ENCODE results near the gene DNTTIP2.
"Not testable (repeated sequence)": the region's sequence is repeated elsewhere in the genome, so short reads cannot be mapped to it uniquely, and the experiment has no call there.

Gene DNTTIP2

DNA sequence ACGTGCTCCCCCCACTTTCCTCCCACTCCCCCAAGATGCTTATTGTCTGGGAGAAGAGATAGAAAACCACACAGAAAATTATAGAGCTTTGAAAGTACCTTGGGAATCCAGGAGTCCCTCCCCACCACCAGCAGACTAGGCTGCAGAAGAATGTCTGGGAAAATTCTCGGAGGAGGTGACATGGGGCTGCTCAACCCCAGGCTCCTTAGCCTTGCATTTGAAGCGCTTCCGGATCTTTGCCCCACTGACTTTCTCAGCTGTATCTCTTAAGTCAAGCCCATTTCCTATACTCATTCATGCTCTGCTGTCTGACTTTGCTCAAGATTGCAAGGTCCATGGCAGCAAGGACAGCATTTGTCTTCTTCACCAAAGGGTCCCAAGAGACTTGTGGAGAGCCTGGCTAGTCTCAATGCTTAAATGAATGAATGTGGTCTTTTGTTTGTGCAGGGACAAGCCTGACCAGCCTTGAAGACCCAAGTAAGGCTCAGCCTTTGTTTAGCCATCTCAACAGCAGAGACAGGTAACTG, 38.0 kb downstream of the DNTTIP2 start:
- no peak for DNase-seq (ENCODE audit: low read depth in 2 of 2)

DNA sequence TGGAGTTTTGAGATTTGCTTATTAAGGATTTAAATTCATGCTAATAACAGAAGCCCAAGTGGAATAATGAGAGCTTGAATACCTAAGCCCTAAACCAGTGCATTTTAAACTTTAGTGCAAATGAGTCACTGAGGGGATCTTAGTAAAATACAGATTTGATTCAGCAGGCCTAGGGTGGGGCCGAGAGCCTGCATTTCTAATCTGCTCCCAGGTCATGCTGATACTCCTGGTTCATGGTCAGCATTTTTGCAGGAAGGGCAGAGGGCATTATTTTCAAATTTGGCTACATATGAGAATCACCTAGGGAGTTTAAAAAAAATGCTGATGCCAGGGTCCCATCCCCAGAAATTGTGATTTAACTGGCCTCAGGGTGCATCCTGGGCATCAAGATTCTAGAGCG, 39.3 kb downstream of the DNTTIP2 start:
- DNase-seq (ENCODE audit: low read depth in 2 of 2) = no peak

DNA sequence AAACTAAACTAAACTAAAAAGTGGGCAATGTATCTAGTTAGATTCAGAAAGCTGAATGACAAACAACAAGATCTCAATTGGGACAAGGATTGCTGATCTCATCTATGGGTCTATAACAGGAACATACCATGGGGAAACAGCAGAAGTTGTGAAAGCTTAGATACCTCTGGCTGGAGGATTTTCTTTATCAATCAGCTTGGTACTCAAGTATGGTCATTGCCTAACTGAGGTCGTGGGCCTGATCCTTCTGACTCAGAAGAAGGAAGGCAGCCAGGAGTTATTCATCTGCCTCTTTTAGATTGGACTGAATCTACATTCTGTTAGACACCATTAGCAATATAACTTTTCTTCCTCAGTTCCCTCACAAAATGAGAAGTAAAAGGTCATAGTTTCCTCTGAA, 39.7 kb downstream of the DNTTIP2 start:
- no peak for DNase-seq (ENCODE audit: low read depth in 2 of 2)

DNA sequence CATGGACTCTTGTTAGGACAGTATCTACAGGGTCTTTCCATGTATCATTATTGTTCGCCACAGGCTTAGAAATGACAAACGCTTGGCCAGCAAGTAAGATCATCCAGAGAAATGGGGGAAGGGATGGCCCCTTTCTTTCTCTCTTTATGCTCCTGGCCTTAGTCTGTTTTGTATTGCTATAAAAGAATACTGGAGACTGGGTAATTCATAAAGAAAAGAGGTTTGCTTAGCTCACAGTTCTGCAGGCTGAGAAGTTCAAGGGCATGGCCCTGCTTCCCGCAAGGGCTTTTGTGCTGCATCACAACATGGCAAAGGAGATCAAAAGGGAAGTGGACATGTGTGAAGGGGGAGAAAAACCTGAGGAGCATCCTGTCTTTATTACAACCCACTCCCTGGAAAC, 41.0 kb downstream of the DNTTIP2 start:
- DNase-seq (ENCODE audit: low read depth in 2 of 2) = no peak

DNA sequence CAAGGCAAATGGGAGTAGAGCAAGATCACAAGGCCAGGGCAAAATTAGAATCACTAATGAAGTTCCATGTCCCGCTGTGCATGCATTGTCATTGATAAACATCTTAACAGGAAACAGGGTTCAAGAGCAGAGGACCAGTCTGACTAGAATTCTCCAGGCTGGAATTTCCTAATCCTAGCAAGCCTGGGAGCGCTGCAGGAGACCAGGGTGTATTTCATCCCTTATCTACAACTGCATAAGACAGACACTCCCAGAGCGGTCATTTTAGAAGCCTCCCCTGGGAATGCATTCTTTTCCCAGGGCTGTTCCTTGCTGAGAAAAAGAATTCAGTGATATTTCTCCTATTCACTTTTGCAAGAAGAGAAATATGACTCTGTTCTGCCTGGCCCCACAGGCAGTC, 45.7 kb downstream of the DNTTIP2 start:
- not testable (repeated sequence) for DNase-seq (ENCODE audit: low read depth in 2 of 2)

DNA sequence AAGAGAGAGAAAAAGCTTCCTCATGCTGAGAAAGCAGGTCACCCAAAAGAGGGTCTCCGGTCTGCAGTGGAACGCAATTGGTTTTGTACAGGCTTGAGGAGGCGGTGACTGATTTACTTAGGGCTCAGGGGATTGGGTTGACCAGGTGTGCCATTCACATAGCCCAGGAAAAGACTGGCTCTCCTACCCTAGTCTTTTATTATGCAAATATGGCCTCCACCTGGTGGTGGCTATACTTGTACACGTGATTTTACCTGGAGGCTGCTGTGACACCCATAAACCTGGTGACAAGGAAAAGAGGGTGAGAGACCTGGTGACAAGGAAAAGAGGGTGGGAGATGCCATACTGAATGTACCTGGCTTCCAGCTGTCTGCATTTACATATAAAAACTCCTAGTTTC, 49.9 kb downstream of the DNTTIP2 start:
- DNase-seq (ENCODE audit: low read depth in 2 of 2) = no peak

DNA sequence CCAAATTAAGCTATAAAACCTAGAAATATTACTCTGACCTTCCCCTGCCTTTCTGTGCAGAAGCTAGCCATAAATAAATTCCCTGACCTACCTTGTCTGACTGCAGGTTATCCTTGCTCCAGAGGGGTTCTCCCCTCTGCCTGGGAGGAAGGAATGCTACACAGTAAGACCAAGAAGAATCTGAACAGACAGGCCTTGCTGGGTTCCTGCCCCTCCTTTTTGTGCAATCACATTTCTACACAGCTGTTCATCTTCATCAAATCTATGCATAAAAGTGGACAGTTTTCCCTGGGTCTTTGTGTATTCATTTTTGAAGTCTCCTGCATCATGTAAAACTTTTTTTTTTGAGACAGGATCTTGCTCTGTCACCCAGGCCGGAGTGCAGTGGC, 50.6 kb downstream of the DNTTIP2 start:
- DNase-seq (ENCODE audit: low read depth in 2 of 2) = no peak

DNA sequence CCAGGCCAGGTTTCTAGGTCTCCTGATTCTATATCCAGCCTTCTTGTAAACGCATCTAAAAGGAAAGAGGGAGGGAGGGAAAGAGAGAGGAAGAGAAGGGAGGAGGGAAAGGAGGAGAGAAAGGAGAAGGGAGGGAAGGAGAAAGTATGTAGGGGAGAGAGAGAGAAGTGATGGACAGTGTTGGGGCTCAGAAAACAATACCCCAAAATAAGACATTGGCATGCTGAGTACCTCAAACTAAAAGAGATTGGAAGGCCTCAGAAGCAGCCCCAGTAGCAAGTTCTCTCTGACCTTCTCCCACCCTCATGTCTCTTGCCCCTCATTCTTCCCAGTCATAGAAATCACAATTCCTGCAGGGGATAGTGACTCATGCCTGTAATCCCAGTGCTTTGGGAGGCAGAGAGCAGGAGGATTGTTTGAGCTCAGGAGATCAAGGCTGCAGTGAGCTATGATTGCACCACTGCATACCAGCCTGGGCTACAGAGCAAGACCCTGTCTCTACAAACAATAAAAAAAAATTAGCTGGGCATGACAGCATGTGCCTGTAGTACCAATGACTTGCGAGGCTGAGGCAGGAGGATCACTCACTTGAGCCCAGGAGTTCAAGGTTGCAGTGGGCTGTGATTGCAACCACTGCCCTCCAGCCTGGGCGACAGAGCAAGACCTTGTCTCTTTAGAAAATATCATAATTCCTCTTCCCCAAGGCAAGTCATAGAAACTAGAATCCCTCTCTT, 51.2 kb downstream of the DNTTIP2 start:
- no peak for DNase-seq (ENCODE audit: low read depth in 2 of 2)

DNA sequence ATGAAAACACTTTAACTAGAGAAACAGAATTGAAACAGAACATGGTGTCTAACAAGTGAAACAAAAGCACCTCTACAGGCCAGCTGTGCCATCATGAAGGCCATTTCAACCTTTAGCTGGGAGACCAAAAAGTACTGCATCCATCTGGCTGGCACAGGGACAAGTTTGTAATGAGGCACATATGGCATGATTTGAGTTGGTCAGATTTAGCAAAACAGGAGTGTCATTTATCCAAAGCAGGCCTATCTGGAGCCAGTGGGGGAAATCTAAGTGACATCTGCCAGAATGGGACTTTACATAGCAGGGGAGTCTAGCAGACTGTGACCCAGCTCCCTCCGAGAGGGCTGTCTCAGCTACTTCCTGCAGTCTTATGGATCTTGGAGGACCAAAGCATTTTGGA, 51.9 kb downstream of the DNTTIP2 start:
- no peak for DNase-seq (ENCODE audit: low read depth in 2 of 2)

DNA sequence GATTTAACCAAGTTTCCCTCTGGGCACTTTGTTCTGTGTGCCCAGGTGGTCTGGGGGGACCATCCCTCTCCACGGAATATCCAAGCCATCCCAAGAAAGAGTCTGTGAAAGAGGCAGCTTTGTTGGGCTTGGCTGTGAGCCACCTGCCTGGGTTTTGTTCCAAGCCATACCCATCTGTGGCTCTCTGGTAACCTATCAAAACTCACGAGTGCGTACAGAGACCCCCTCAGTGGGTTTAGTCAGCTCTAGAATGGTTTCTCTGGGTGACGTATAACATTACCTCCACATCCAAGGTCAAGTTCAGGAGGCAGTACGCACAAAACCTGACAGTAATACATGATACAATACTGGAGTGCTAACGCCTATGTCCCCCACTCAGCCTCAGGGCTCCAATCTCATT, 54.2 kb downstream of the DNTTIP2 start:
- no peak for DNase-seq (ENCODE audit: low read depth in 2 of 2)

DNA sequence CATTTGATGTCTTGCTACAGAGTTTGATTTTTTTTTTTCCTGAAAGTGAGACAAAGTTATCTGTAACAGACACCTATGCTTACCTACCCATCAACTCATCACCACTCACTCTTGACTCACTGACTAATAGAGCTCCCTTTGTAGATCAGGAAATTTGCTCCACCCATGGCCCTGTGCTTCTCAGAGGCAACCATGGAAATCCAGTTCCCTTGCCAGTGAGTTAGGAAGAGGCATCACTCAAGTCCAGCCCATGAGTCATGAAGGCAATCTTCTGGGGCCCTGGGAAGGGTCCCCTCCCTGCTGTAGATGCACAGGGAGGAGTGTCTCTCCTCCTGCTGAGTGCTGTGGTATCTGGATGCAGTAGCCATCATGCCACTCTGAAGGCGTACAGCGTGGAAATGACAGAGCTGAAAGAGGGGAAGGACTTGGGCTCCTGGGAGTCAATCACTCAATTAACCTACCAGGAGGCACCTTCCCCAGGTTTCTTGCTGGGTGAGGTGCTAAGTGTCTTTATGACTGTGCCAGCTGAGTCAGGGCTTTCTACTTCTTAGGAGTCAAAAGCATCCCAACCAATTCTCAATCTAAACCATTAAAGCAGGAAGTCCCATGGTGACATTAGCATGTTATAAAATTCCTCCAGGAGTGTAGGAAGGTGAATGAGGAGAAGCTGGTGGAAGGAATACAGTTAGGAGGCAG, 56.1 kb downstream of the DNTTIP2 start:
- peak in 1 of 2 donors; percentile 10 for DNase-seq (ENCODE audit: low read depth in 2 of 2)

DNA sequence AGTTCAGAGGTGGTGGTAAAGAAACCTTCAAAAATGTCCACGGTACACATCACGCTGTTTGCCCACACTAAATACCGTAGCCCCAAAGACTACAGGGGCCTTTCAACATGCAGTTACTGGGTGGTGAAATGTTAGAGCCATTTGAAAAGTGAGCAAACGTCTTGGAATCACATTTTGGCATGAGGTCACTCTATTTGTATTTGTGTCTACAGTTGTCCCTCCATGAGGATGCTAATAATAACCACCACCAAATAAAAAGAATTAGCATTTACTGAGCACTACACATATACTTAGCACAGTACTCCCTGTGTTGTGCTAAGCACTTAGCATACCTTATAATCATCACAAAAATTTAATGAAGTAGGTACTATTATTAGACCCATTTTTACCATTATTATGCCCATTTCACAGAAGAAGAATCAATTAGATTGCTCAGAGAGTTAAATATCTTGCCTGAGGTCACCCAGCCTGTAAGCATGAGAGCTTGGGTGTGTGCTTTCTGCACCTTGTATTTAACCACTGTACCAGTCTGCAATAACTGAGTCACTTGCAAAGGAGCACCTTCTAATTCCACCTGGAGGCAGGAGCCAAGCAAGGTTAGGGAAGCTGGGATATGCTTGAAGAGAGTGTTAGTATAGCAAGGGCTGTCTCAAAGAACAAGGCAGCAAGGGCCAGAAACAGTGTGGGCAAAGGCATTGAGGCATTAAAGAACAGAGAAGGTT, 57.4 kb downstream of the DNTTIP2 start:
- no peak for DNase-seq (ENCODE audit: low read depth in 2 of 2)

DNA sequence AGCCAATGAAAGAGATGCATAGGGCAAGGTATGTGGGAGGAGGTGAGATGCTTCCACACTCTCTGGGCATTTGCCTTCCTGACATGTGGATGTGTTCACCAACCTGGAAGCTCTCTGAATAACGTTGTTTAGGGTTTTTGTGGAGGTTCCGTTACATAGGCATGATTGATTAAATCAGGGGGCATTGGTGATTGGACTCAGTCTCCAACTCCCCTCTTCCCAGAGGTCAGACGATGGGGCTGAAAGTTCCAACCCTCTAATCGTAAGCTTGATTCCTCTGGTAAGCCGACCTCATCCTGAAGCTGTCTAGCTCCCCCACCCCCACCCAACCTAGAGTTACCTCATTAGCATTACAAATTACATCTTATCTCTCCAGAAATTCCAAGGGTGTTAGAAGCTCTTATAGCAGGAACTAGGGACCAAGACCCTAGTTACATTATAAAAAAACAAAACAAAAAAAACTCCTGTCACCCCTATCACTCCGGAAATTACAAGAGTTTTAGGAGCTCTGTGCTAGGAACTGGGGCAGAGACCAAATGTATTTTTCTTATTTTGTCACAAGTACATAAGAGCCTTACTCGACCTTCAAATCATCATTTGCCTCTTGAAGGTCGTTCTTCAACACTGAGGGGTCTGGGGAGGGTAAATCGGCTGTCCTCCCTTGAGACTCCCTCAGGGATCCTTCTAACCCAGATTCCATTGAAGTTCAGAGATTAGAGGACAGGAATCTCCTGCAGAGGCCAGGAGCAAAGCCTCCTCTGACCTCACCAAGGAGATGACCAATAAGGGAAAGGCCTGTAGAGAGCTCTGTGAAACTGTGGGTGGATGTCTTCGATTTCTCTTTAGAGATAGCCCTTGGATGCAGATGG, 58.2 kb downstream of the DNTTIP2 start:
- no peak for DNase-seq (ENCODE audit: low read depth in 2 of 2)

DNA sequence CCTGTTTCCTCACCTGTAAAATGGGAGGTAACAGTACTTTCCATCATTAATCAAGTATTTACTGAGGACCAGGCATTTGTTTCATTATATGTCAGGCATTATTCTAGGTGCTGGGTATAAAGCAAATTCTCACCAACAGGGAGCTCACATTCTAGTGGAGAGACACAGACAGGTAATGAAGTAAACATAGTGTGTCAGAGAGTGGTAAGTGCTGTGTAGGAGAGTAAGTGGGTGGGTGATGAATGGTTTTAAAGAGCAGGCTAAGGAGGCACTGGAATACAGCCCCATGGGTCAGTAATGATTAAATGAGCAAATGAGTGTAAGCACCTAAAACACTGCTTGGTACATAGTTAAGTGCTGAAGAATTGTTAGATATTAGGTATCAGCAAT, 60.4 kb downstream of the DNTTIP2 start:
- no peak for DNase-seq (ENCODE audit: low read depth in 2 of 2)

DNA sequence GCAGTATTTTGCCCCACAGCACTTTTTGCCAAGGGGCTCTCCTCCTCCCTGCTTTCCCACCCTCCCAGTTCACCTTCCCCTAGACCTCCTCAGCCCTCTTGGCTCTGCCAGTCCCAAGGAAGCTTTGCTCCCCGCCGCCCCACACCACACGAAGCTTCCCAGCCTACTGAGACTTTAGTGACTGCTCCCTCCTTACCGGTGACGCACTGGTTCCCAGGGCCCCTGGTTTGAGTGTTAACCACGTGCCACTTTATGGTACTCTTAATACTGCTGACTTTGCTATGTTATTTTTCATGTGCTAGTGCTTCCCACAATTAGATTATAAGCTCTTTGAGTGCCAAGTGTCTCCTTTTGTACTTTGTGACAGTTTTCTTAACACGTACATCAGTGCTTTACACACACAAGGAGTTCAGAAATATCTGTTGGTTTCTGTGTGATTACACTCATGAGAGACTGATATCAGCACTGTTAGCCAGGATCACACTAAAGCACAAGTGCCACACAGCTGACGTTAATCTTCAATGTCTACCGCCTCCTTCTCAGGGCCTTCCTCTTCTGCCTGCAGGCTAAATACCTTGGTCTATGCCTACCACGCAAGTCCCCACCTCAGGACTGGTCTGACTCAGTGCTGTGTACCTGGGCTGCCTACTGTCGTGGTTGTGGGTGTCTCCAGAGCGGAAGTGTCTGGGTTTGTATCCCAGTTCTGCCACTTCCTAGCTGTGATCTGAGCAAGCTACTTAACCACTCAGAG, 61.0 kb downstream of the DNTTIP2 start:
- peak; percentile 5 to 19 for DNase-seq (ENCODE audit: low read depth in 2 of 2)

DNA sequence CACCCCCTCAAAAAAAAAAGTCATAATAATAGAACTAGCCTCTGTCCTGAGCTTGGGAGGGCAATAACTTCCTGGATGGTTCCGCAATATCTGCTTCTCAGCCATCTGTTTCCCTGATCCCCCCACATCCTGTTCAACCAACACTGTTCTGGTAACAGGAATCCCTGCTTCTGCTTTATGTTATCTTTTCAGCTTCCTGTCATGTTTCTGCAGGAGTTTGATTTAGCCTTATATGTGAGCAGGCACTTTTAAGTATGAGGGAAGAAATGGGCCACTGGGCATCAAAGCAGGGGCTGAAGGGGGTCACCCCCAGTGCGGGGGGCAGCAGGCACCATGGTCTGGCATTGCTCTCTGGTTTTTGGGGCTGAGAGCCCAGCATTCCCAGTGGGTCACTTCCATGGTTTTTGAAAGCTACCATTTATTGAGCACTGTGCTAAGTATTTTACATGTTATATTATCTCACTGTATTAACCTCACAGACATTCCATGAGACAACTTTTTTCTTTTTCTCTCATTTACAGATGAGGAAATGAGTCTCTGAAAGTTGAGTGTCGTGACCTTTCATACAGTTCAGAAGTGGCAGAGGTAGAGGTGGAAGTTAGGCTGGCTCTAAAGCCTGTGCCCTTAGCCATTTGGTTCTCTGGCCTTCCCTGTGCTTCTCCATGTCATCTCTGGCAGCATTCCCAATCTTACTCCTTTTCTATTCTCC, 61.9 kb downstream of the DNTTIP2 start:
- DNase-seq (ENCODE audit: low read depth in 2 of 2) = no peak
